ENCODE measurements around the gene RBMS1. TPM values are rescaled to one million over a fixed set of nuclear protein-coding genes. Genes with fewer than 3 reads are reported as not detected.

RBMS1 gene
- total RNA-seq, 1 donor from 2014 or later: 35.4 TPM

DNA sequence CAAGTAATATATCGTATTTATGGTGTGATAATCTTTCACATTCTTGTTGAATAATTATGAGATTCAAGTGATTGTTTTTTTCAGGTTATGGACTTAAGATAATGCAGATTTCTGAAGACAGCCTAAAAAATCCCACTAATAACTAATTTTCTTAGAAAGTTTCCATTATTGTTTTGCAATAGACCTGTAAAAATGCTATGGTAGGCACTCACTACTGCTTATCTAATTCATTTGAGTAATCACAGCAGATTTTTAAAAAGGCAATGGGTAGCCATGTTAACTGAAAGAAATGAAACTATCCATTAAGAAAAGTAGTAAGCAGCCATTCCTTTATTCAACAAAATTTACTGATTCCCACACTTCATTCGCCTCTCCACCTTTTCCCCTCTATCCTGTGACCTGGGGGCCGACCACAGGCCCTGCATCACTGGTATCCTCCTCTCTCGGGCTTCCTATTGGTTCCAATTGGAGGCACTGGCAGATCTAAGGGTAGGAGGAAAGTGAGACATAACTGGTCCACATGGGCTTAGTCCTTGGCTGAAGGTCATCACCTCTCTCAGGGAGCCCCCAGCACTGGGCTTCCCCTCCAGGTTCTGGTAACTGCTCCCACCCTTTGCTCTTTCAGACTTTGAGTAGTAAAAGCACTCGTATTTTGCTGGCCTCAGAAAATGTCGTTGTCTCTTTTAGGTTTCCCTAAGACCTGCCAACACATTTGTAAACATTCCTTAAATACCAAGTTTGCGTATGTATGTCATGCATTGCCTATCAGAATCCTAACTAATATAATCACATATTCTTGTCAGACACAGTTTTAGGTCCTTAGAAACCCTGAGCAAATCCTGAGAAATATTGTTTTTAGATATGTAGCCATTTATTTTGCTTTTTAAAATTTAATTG, 18.5 kb downstream of the RBMS1 start:
- Mint-ChIP-seq H3K27me3 (ENCODE audit: insufficient read depth) (no peaks in the 10 kb centered on the region), H3K36me3 (ENCODE audit: low read depth) (peaks cover 8% of the 10 kb centered on the region), H3K27ac (peak overlapping the region; percentile 61), H3K4me1 (ENCODE audit: low read depth) (peaks cover 62% of the 10 kb centered on the region), H3K4me3 (peak overlapping the region; percentile 9), H3K9me3 (no peaks in the 10 kb centered on the region)
- DNase-seq (ENCODE audit: low spot score): no peak
- intact Hi-C loops (cut with micrococcal nuclease): loop anchor here (1.0 to 2.0 kb wide), 5 partner anchors 7 to 68 kb away; no protein-coding TSS in a partner anchor

DNA sequence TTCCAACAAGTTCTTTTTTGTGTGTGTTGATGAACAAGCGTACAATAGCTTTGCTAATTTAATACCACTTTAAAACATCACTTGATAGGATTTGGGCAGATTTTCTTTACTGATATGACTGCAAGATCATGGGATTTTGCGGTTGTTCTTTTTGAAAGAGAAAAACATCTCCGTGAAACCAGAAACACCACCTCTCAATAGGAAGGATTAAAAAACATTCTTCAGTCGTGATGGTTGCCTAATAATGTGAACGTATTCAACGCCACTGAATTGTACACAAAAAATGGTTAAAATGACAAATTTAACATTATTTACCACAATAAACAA, 19.3 kb downstream of the RBMS1 start:
- Mint-ChIP-seq H3K27ac (peak overlapping the region; percentile 73), H3K27me3 (ENCODE audit: insufficient read depth) (no peaks in the 10 kb centered on the region), H3K4me1 (ENCODE audit: low read depth) (peaks cover 67% of the 10 kb centered on the region), H3K36me3 (ENCODE audit: low read depth) (peaks cover 8% of the 10 kb centered on the region), H3K9me3 (no peaks in the 10 kb centered on the region), H3K4me3 (peak overlapping the region; percentile 68)
- DNase-seq (ENCODE audit: low spot score): no peak
- intact Hi-C loops (cut with micrococcal nuclease): loop anchor here (1.0 to 2.0 kb wide), 5 partner anchors 8 to 67 kb away; no protein-coding TSS in a partner anchor

DNA sequence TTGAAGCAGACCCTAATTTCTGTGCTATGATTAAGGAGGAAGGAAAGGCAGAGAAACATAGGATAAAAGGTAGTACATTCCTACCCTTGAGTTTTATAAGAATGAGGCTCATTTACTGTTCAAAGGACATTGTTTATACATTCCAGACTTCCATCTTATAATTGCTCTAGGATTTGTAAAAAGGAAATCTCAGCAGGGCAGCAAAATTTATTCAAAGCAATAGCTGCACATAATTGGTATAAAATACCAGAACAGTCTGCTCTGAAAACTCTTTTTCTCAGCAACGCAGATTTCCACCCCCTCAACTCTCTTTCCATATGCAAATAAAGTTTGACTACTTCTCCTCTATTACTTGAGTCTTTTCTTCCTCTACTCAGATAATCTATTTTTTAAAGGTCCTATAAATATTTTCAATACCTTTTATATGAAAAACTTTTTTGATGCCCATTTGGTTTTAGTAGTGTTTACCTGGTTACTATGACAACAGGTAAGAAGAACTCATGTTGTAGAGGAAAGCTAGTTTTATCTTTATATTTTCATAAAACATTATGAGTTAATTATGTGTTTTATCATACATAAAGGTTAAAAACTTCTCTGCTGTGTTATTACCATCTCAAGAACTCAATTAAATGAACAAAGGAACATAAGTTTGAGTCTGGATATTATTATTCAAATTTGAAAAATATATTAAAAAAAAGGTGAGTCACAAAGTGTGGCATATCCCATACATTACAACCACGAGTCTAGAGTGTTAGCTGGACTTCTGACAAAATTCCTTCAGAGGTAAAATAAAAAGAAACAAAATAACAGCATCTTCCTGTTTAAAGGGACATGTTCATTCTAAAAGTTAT, 19.9 kb downstream of the RBMS1 start:
- H3K27ac Mint-ChIP-seq: peak overlapping the region; percentile 73
- intact Hi-C loops (cut with micrococcal nuclease): loop anchor here (1.0 to 2.0 kb wide), 7 partner anchors 9 to 151 kb away; no protein-coding TSS in a partner anchor
- H3K4me3 Mint-ChIP-seq: peak overlapping the region; percentile 68
- H3K4me1 Mint-ChIP-seq (ENCODE audit: low read depth): peaks cover 70% of the 10 kb centered on the region
- H3K27me3 Mint-ChIP-seq (ENCODE audit: insufficient read depth): no peaks in the 10 kb centered on the region
- H3K36me3 Mint-ChIP-seq (ENCODE audit: low read depth): peaks cover 8% of the 10 kb centered on the region
- H3K9me3 Mint-ChIP-seq: no peaks in the 10 kb centered on the region
- DNase-seq (ENCODE audit: low spot score): no peak

DNA sequence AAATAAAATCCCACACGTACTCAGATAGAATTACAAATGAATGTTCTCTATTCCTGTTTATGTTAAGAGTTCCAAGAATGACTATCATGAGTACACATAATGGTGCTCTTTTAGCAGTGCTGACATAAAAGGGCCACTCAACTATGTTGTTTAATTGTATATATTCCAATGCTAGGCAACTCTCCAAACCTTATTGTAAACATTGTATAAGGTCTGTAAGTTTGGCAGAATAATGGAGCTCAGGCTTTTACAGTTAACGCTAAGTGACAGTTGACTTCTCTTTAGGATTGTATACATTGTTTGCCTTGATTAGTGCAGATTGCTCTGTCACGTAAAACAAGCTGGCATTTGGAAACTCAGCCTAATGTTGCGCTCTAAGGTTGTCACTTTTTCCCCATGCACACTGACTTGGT, 20.8 kb downstream of the RBMS1 start:
- Mint-ChIP-seq H3K27ac (peak overlapping the region; percentile 59), H3K4me3 (peak overlapping the region; percentile 49), H3K27me3 (ENCODE audit: insufficient read depth) (no peaks in the 10 kb centered on the region), H3K9me3 (no peaks in the 10 kb centered on the region), H3K36me3 (ENCODE audit: low read depth) (peaks cover 6% of the 10 kb centered on the region), H3K4me1 (ENCODE audit: low read depth) (peaks cover 67% of the 10 kb centered on the region)
- no peak for DNase-seq (ENCODE audit: low spot score)
- intact Hi-C loops (cut with micrococcal nuclease): loop anchor here (1.0 to 2.0 kb wide), 3 partner anchors 44 to 604 kb away; no protein-coding TSS in a partner anchor

DNA sequence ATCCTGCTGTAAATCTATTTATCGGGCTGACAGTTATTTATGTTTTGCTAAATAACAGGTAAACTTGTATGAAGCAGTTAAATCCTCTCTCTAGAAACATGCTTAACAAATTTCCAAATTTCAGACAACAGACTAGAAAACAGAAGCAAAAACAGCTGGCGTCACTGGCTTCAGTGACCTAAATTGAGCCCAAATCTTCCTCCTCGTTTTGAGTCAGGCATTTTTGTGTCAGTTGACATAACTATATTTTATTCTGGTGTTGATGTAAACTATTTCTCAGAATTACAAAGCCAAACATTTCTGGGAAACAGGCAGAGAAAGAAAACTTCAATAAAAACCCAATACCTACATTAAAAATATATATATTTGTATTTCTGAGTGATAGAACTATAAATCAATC, 21.7 kb downstream of the RBMS1 start:
- intact Hi-C loops (cut with micrococcal nuclease): loop anchor here (1.0 to 2.0 kb wide), 3 partner anchors 43 to 605 kb away; no protein-coding TSS in a partner anchor
- peaks cover 3% of the 10 kb centered on the region for H3K36me3 Mint-ChIP-seq (ENCODE audit: low read depth)
- no peaks in the 10 kb centered on the region for H3K27me3 Mint-ChIP-seq (ENCODE audit: insufficient read depth)
- H3K27ac Mint-ChIP-seq: peak overlapping the region; percentile 84
- DNase-seq (ENCODE audit: low spot score): peak; percentile 12
- H3K9me3 Mint-ChIP-seq: no peaks in the 10 kb centered on the region
- H3K4me3 Mint-ChIP-seq: peak overlapping the region; percentile 66
- H3K4me1 Mint-ChIP-seq (ENCODE audit: low read depth): peaks cover 59% of the 10 kb centered on the region

DNA sequence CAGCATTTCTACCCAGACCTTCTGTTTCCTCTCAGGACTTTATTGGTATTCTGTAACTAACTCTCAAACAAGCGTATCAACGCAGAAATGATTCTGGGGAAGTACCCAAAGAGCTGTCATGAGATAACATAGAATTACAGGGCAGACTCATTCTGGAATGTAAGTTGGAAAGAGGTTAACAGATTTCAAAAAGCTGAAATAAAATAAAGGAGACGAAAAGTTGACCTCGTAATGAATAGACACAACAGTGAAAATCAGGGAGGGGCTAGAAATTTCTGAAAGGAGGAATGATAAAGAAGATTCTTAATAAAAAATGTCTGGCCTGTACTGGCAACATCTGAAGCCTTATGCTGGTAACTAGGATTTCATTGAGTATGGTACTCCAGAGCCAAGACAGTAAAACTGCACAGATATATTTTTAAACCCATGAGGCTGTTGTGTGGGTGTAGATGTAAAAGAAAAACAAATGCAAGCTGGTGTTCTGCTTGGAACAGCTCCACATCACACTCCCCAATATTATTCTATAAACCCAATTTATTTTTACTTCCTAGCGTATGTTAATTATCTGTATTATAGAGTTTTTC, 23.9 kb downstream of the RBMS1 start:
- intact Hi-C loops (cut with micrococcal nuclease): no loop called here
- peaks cover 58% of the 10 kb centered on the region for H3K4me1 Mint-ChIP-seq (ENCODE audit: low read depth)
- no peak for DNase-seq (ENCODE audit: low spot score)
- no peak overlapping the region for H3K4me3 Mint-ChIP-seq
- no peaks in the 10 kb centered on the region for H3K27me3 Mint-ChIP-seq (ENCODE audit: insufficient read depth)
- H3K36me3 Mint-ChIP-seq (ENCODE audit: low read depth): peaks cover 2% of the 10 kb centered on the region
- H3K9me3 Mint-ChIP-seq: no peaks in the 10 kb centered on the region
- H3K27ac Mint-ChIP-seq: no peak overlapping the region

DNA sequence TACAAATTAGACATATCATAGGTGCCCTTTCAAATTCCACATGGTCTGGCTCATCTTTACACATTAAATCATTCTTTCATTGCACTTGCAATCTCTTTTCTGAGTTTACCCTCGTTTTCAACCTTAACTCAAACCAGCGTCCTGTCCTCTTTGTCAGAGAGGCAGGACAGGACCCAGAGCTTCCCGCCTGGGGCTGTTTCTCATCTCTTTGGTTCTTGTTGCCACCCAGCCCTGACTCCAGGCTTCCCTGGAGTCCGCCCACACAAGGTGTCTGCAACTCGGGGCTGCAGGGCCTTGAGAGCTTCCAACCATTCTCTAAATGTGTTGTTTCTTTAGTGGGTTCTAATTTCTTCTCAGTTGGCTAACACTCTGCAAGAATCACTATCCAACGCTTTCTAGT, 24.4 kb downstream of the RBMS1 start:
- no peak for DNase-seq (ENCODE audit: low spot score)
- no peak overlapping the region for H3K27ac Mint-ChIP-seq
- intact Hi-C loops (cut with micrococcal nuclease): no loop called here
- no peak overlapping the region for H3K4me3 Mint-ChIP-seq
- H3K36me3 Mint-ChIP-seq (ENCODE audit: low read depth): peaks cover 2% of the 10 kb centered on the region
- H3K9me3 Mint-ChIP-seq: no peaks in the 10 kb centered on the region
- peaks cover 53% of the 10 kb centered on the region for H3K4me1 Mint-ChIP-seq (ENCODE audit: low read depth)
- H3K27me3 Mint-ChIP-seq (ENCODE audit: insufficient read depth): no peaks in the 10 kb centered on the region

DNA sequence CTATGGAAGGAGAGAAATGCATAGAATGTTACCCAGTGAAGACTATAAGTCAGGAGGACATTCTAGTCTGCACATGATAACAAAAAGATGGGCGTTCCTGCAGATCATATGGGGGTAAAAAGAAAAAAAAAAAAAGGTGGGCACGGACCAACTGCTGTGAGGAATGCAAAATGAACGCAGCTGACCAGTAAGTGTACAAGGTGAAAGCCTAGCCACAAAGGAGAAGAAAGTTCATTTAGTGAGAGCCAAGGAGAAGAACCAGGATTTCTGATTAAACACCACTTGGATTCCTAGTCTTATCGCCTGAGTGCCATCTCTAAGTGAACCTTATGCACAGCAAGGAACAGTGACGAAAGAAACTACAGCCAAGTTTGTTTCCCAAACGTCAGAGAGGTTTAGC, 26.5 kb downstream of the RBMS1 start:
- no peak for DNase-seq (ENCODE audit: low spot score)
- no peak overlapping the region for H3K4me3 Mint-ChIP-seq
- H3K4me1 Mint-ChIP-seq (ENCODE audit: low read depth): peaks cover 50% of the 10 kb centered on the region
- no peak overlapping the region for H3K27ac Mint-ChIP-seq
- intact Hi-C loops (cut with micrococcal nuclease): no loop called here
- H3K27me3 Mint-ChIP-seq (ENCODE audit: insufficient read depth): no peaks in the 10 kb centered on the region
- no peaks in the 10 kb centered on the region for H3K9me3 Mint-ChIP-seq
- H3K36me3 Mint-ChIP-seq (ENCODE audit: low read depth): peaks cover 2% of the 10 kb centered on the region

DNA sequence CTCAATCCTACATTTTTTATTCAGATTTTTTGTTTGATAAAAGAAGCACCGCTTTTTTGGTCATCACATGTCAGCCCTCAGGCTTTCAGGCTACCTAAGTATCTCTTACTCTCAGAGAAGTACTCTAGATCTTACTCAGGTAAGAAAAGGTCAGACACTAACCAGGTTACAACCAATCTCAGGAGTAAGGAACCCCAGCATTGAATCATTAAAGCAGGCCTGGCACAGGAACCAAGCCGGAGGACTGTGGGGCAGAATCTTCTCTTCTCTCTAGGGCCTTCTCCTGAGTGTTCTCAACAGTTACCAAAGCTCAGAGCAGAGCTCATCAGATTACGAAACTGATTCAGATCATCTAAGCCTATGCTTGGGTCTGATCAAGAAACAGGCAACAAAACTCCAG, 28.2 kb downstream of the RBMS1 start:
- Mint-ChIP-seq H3K9me3 (no peaks in the 10 kb centered on the region), H3K36me3 (ENCODE audit: low read depth) (no peaks in the 10 kb centered on the region), H3K27me3 (ENCODE audit: insufficient read depth) (no peaks in the 10 kb centered on the region), H3K27ac (no peak overlapping the region), H3K4me1 (ENCODE audit: low read depth) (peaks cover 38% of the 10 kb centered on the region), H3K4me3 (no peak overlapping the region)
- intact Hi-C loops (cut with micrococcal nuclease): loop anchor here (2.0 kb wide), 1 partner anchor 33 kb away; no protein-coding TSS in a partner anchor
- DNase-seq (ENCODE audit: low spot score): no peak

DNA sequence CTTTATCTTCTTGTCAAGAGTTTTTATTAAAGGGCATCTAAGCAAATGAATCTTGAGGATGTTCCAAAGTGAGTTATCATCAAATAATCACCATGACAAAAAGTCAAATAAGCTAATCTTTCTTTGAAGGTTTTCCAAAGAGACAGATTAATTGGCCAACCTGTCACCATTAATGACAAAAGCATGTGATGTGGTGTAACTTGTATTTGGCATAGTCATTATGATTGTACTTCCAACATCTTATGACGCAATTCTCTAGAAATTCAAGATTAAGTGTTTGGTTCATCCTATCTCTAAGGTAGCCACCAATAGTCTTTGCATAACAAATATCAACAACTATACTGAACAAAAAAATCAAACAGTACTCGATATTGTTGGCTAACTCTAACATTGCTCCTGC, 28.6 kb downstream of the RBMS1 start:
- no peak overlapping the region for H3K27ac Mint-ChIP-seq
- intact Hi-C loops (cut with micrococcal nuclease): loop anchor here (2.0 kb wide), 1 partner anchor 32 kb away; no protein-coding TSS in a partner anchor
- H3K4me3 Mint-ChIP-seq: no peak overlapping the region
- DNase-seq (ENCODE audit: low spot score): no peak
- H3K4me1 Mint-ChIP-seq (ENCODE audit: low read depth): peaks cover 38% of the 10 kb centered on the region
- H3K27me3 Mint-ChIP-seq (ENCODE audit: insufficient read depth): no peaks in the 10 kb centered on the region
- no peaks in the 10 kb centered on the region for H3K36me3 Mint-ChIP-seq (ENCODE audit: low read depth)
- H3K9me3 Mint-ChIP-seq: no peaks in the 10 kb centered on the region

DNA sequence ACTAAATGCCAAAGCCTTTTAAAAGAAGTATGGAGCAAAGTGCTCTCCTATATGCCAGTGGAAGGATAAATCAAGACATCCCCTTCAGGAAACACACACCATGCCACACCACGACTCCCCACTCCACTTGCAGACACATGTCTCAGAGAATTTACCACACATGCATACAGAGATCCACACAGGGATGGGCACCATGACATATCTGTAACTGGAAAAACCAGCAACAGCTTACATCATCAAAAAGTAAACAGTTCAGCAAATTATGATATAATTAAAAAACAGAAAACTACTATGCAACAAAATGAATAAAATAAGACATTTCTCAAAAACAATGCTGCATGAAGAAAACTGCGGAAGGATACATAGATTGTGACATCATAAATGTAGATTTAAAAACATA, 29.6 kb downstream of the RBMS1 start:
- Mint-ChIP-seq H3K36me3 (ENCODE audit: low read depth) (peaks cover 3% of the 10 kb centered on the region), H3K9me3 (no peaks in the 10 kb centered on the region), H3K27me3 (ENCODE audit: insufficient read depth) (no peaks in the 10 kb centered on the region), H3K4me1 (ENCODE audit: low read depth) (peaks cover 38% of the 10 kb centered on the region), H3K4me3 (no peak overlapping the region), H3K27ac (no peak overlapping the region)
- intact Hi-C loops (cut with micrococcal nuclease): loop anchor here (2.0 kb wide), 1 partner anchor 31 kb away; no protein-coding TSS in a partner anchor
- DNase-seq (ENCODE audit: low spot score): no peak

DNA sequence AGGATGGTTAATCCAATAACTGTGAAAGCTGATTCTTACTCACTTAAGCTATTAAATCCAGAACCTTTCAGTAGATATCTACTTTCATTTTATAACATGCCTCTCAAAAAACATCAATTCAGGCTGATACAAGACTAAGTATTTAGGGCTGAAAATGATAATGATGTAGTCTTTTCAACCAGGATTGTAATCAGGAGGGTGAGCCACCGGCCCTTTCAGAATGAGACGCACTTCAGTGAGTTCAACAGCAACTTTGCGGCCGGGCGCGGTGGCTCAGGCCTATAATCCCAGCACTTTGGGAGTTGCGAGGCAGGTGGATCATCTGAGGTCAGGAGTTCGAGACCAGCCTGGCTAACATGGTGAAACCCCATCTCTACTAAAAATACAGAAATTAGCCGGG, 30.4 kb downstream of the RBMS1 start:
- Mint-ChIP-seq H3K27me3 (ENCODE audit: insufficient read depth) (no peaks in the 10 kb centered on the region), H3K4me1 (ENCODE audit: low read depth) (peaks cover 38% of the 10 kb centered on the region), H3K27ac (no peak overlapping the region), H3K36me3 (ENCODE audit: low read depth) (peaks cover 3% of the 10 kb centered on the region), H3K9me3 (no peaks in the 10 kb centered on the region), H3K4me3 (no peak overlapping the region)
- no peak for DNase-seq (ENCODE audit: low spot score)
- intact Hi-C loops (cut with micrococcal nuclease): no loop called here
